Right lobe of liver (tissue), 6 donors: Measurements from ENCODE around the gene PDZK1IP1. TPM values are rescaled to one million over a fixed set of nuclear protein-coding genes. Genes with fewer than 3 reads are reported as not detected.

Source experiments
- ATAC-seq, 4 donors: fragments of 200-7000 bp; cut with Tn5 transposase; one replicate each; pipeline ENCODE4 v1.9.1; 2020; ENCODE audit warnings: mild to moderate bottlenecking in 4 of 4, moderate library complexity in 4 of 4
- DNase-seq, 3 donors: peaks; one replicate each; pipeline ENCODE4 v3.0.0-alpha.2; 2020
- H3K27ac ChIP-seq, 3 donors: fragments of 200-600 bp; one replicate each; pipeline ENCODE4 v1.8.0; 2022
- H3K27me3 ChIP-seq, 2 donors: fragments of 200-600 bp; one replicate each; pipeline ENCODE4 v1.8.0; 2022
- H3K36me3 ChIP-seq, 4 donors: fragments of 200-600 bp; sonication (generic) in 1 of 4; one replicate each; pipeline versions ENCODE4 v1.5.1 to v1.8.0; 2017 to 2022; ENCODE audit warnings: control low read depth in 1 of 4
- H3K4me1 ChIP-seq, 4 donors: fragments of 200-600 bp; sonication (generic) in 1 of 4; one replicate each; pipeline versions ENCODE4 v1.5.1 to v1.8.0; 2017 to 2022; ENCODE audit warnings: control low read depth in 1 of 4
- H3K4me3 ChIP-seq, 3 donors: fragments of 200-600 bp; one replicate each; pipeline ENCODE4 v1.8.0; 2022
- H3K9me3 ChIP-seq, 4 donors: fragments of 200-600 bp; sonication (generic) in 1 of 4; one replicate each; pipeline versions ENCODE4 v1.5.1 to v1.8.0; 2017 to 2022; ENCODE audit warnings: control low read depth in 1 of 4
- POLR2A ChIP-seq: fragments of 450-650 bp; IDR thresholded peaks from one replicate; pipeline ENCODE4 v1.6.1; 2017; ENCODE audit warnings: antibody characterized with exemption, mild to moderate bottlenecking
- WGBS: methylation state at CpG from one replicate; pipeline ENCODE4 v1.1.6; 2018; ENCODE audit warnings: low coverage, low lambda C conversion rate; ENCODE audit not compliant: insufficient coverage; ENCODE audit errors: missing lambda C conversion rate; 5-methylcytosine and 5-hydroxymethylcytosine counted together
- intact Hi-C, 2 donors: fragments of 100-400 bp; cut with DNase I; formaldehyde crosslinking; loops; one replicate each; pipeline versions ENCODE4 v1.11.2 to v1.14.1; 2022
- total RNA-seq, 6 experiments: library from RNA; depleted of rRNA in 2 of 6; stranded (reverse); fragments of >200 nt in 2 of 6; fragmentation: NEBNext Ultra II Directional in 3 of 6; extraction: Animal tissue kit (Norgen Biotek cat#: 25700) in 3 of 6; gene quantifications; one replicate each; pipeline versions ENCODE4 v1.1.0 to v1.2.4, GENCODE V29; 2016 to 2023
- TF ChIP-seq, protein P1 (sequence below), 4 donors: fragments of 200-600 bp in 3 of 4; fragments of 450-650 bp in 1 of 4; IDR thresholded peaks; one replicate each; pipeline versions ENCODE4 v1.5.1 to v1.8.0; 2016 to 2022; ENCODE audit warnings: antibody characterized with exemption in 4 of 4, mild to moderate bottlenecking in 2 of 4
- donor health status: DM: no; HTN: yes; CAD: no.
- donor health status: DM: no; HTN: no; CAD: no.
- donor health status: DM: no; HTN: no; CAD: no.
- donor health status: DM: no; HTN: yes; CAD: no.
- donor health status: DM: no; HTN: yes; CAD: no.

Gene PDZK1IP1
- total RNA-seq, 6 experiments from 2014 or later = 0.24 to 44.3 (median 5.4) TPM

DNA sequence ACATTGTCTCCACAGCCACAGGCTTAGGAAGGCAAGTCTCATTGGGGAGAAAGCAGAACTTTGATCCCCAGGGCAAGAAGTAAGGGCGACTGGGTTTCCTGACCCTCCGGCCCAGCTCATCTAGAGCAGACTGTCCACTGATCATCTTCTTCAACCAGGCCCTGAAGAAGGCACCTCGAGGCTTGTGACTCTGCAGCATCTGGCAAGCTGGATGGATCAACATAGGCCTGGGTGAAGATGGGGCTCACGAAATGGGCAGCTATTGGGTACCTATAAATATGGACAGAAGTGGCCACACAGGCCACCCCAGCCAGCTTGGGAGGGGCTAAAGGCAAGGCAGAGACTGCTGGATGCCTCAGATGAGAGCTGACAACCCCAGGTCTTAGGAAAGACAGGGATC, 29.2 kb upstream of the PDZK1IP1 start:
- intact Hi-C loops = no loop called here
- no peaks in the 10 kb centered on the region for H3K36me3 ChIP-seq
- ATAC-seq (no peak), DNase-seq (no peak)
- WGBS = 100% methylated on average over 1 of the region's 4 CpGs
- H3K27ac ChIP-seq = no peak overlapping the region
- H3K4me1 ChIP-seq = no peaks in the 10 kb centered on the region
- no peaks in the 10 kb centered on the region for H3K27me3 ChIP-seq
- no peaks in the 10 kb centered on the region for H3K9me3 ChIP-seq
- H3K4me3 ChIP-seq = no peak overlapping the region
- no peak for TF ChIP-seq POLR2A
- TF ChIP-seq, protein P1, sequence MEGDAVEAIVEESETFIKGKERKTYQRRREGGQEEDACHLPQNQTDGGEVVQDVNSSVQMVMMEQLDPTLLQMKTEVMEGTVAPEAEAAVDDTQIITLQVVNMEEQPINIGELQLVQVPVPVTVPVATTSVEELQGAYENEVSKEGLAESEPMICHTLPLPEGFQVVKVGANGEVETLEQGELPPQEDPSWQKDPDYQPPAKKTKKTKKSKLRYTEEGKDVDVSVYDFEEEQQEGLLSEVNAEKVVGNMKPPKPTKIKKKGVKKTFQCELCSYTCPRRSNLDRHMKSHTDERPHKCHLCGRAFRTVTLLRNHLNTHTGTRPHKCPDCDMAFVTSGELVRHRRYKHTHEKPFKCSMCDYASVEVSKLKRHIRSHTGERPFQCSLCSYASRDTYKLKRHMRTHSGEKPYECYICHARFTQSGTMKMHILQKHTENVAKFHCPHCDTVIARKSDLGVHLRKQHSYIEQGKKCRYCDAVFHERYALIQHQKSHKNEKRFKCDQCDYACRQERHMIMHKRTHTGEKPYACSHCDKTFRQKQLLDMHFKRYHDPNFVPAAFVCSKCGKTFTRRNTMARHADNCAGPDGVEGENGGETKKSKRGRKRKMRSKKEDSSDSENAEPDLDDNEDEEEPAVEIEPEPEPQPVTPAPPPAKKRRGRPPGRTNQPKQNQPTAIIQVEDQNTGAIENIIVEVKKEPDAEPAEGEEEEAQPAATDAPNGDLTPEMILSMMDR (IDR thresholded peaks at IDR 0.05) = no peak

DNA sequence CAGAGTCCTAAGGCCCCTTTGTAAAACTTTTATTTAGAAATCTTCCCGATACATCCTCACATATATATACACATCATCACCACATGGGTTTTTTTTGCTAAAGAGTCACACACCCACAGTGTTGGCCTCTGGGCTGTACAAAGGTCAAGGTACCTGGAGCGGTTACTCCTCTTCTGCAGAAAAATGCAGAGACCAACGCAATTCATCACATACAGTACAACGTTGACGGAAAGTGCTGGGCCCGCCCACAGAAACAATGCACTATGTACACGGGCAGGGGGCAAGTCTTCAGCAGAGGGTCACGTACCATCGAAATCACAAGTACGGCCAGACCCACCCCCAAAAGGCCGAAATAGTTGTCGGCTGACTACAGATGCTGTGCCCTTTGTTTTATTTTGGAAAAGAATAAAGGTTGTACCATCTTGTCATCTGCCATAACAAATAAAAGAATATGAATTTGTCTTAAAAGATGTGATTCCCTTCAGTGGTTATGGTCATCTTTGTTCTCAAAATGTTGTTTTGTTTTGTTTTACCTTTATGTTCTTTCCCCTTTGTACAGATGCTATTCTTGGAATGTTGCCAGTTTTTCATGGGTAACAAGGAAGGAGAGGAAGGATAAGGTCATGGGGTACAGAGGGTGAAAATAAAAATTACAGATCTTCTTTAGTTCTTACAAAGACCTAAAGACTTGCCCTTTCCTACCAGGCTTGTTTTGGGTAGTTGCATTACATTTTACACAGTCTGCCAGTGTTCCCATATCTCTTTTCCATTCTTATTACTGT, 26.6 kb upstream of the PDZK1IP1 start:
- H3K4me1 ChIP-seq = no peaks in the 10 kb centered on the region
- DNase-seq (no peak), ATAC-seq (no peak)
- TF ChIP-seq, protein P1 (IDR thresholded peaks at IDR 0.05) = no peak
- TF ChIP-seq POLR2A = no peak
- H3K4me3 ChIP-seq = no peak overlapping the region
- H3K27me3 ChIP-seq = no peaks in the 10 kb centered on the region
- no peak overlapping the region for H3K27ac ChIP-seq
- 73% methylated on average over 11 of the region's 12 CpGs for WGBS
- intact Hi-C loops = no loop called here
- no peaks in the 10 kb centered on the region for H3K9me3 ChIP-seq
- no peaks in the 10 kb centered on the region for H3K36me3 ChIP-seq

DNA sequence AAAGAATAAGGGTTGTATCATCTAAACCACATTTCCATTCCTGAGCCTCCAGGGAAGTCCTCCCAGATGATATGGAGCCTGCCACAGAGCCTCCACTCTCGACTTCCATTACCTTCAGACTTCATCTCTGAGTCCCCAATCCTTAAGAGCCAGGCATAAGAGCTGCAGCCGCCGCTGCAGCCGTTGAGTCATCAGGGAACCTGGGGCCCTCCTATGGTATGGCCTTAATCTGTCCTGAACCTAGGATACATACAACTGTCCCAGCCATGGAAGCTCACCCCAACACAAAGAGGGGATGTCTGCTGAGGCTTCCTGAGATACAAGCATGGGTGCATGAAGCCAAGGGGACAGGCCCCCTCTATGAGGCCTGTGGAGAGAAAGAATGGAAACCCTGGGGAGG, 25.9 kb upstream of the PDZK1IP1 start:
- no peaks in the 10 kb centered on the region for H3K4me1 ChIP-seq
- WGBS = 86% methylated on average over 4 of the region's 4 CpGs
- DNase-seq (no peak), ATAC-seq (no peak)
- no peak overlapping the region for H3K27ac ChIP-seq
- H3K36me3 ChIP-seq = no peaks in the 10 kb centered on the region
- no peak overlapping the region for H3K4me3 ChIP-seq
- TF ChIP-seq, protein P1 (IDR thresholded peaks at IDR 0.05) = no peak
- TF ChIP-seq POLR2A = no peak
- intact Hi-C loops = no loop called here
- H3K27me3 ChIP-seq = no peaks in the 10 kb centered on the region
- no peaks in the 10 kb centered on the region for H3K9me3 ChIP-seq

DNA sequence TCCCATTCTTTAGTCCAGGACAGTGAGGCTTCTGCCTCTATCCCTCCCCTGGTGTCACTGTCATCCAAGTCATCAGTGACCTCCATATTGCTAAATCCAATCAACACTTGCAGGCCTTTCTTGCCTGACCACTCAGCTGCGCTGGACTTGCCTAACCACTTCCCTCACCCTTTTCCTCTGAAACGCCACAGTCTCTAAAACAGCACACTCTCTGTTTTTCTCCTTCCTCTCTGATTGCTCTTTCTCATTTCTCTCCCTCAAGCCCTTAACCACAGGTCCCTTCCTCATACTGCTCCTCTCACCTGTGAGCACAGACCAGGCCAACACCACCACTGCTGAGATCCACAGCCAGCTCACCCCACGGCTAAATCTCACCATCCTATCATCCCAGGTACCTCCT, 24.7 kb upstream of the PDZK1IP1 start:
- Histone ChIP-seq H3K4me3 (no peak overlapping the region), H3K9me3 (no peaks in the 10 kb centered on the region), H3K36me3 (no peaks in the 10 kb centered on the region), H3K27me3 (no peaks in the 10 kb centered on the region), H3K27ac (no peak overlapping the region), H3K4me1 (no peaks in the 10 kb centered on the region)
- WGBS = 53% methylated on average over 3 of the region's 3 CpGs
- TF ChIP-seq, protein P1 (IDR thresholded peaks at IDR 0.05) = no peak
- TF ChIP-seq POLR2A = no peak
- no peak for DNase-seq
- intact Hi-C loops = no loop called here
- no peak for ATAC-seq
